ENCODE data around the gene HSF4. TPM values are rescaled to one million over a fixed set of nuclear protein-coding genes. Genes with fewer than 3 reads are reported as not detected.
A peak's percentile ranks its signal among the peaks of the same experiment; 100 is the strongest.

HSF4 gene, protein sequence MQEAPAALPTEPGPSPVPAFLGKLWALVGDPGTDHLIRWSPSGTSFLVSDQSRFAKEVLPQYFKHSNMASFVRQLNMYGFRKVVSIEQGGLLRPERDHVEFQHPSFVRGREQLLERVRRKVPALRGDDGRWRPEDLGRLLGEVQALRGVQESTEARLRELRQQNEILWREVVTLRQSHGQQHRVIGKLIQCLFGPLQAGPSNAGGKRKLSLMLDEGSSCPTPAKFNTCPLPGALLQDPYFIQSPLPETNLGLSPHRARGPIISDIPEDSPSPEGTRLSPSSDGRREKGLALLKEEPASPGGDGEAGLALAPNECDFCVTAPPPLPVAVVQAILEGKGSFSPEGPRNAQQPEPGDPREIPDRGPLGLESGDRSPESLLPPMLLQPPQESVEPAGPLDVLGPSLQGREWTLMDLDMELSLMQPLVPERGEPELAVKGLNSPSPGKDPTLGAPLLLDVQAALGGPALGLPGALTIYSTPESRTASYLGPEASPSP
- total RNA-seq: 1.3 and 1.6 TPM in 2 replicates

DNA sequence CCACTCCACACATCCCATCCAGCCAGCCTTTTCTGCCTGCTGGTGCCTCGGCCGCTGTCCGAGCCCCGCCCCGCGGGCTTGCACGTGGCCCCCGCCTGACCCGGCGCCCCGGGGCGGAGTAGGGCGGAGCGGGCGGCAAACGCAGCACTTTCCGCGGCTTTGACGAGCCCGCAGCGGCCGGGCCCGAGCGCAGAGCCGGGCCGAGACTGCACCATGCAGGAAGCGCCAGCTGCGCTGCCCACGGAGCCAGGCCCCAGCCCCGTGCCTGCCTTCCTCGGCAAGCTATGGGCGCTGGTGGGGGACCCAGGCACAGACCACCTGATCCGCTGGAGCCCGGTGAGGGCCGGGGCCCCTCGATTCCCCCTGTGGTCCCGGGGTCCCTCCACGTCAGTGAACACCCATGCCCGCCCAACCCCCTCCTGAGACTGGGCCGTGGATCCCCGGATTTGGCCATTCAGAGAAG lies at the start of gene HSF4:
Gene HSF4, plus strand, starts transcription at position 147 of the 463 bp plus-strand sequence. Its CDS starts 67 bp downstream, at position 214.

GRCh38 chr16:67150833-67151396 lies 13.6 kb upstream of the HSF4 start, which contains the start of gene B3GNT9:
TSS of gene B3GNT9 (minus strand) at chr16:67150998. CDS start at chr16:67150485, 513 bp downstream.

DNA sequence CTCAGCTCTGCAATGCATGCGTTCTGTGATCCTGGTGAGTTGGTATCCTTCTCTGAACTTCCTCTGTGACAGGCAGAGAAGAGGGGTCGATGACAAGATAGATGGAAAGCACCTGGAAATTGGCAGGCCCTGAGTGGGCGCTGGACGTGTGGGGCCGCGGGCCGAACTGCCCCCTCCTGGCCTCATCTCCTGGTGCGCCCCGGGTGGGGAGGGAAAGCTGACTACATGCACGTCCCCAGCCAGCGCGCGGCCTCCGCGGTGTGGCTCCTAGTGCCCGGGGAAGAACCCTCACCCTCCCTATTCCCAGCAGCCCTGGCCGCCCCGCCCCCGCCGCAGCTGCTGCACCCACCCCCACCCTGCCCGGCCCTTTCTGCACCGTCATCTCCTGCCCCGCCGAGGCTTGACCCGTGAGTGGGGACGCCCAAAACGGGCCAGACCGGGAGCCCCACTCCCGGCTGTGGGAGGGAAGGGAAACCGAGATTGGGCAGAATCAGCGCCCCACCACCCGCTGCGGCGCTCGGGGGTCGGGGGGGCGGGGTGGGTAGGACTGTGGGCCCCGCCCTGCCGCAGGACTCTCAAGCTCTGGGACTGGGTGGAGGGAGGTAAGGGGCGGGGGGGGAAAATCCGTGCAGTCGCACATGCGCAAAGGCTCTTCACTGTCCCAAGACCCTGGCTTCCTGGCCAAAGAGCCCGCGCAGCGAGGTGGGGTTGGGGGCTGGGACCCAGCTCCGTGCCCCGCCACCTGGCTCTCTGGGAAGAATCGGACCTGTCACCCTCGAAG lies 5.8 kb downstream of the HSF4 start, which contains the start of gene NOL3:
Gene NOL3, plus strand, starts transcription at position 371 of the 781 bp plus-strand sequence.

GRCh38 chr16:67183627-67184452 lies 19.3 kb downstream of the HSF4 start, which contains the start of gene MATCAP1:
TSS of gene MATCAP1 (minus strand) at chr16:67183963. CDS start at chr16:67180610, 3,353 bp downstream.

DNA sequence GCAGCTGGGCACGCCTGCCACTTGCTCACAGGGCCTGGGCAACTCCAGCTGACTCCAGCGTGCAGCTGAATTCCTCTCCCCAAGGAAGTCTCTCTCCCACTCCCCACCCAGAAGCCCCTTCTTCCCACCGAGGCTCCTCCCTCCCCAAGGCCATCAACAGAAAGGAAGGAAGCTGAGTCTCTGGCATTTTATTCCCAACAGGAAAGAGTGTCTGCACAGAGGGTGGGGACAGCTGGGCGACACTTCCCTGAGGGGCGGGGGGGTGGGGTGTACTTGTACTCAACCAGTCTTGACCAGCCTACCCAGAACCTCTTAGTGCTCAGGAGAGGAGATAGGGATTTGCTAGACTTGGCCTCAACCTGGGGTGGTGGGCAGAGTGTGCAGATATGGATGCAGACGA lies 25.5 kb downstream of the HSF4 start, which contains the start of gene EXOC3L1:
Gene EXOC3L1, minus strand, starts transcription at position 96 of the 400 bp plus-strand sequence. CDS start 460 bp downstream, outside the sequence.

DNA sequence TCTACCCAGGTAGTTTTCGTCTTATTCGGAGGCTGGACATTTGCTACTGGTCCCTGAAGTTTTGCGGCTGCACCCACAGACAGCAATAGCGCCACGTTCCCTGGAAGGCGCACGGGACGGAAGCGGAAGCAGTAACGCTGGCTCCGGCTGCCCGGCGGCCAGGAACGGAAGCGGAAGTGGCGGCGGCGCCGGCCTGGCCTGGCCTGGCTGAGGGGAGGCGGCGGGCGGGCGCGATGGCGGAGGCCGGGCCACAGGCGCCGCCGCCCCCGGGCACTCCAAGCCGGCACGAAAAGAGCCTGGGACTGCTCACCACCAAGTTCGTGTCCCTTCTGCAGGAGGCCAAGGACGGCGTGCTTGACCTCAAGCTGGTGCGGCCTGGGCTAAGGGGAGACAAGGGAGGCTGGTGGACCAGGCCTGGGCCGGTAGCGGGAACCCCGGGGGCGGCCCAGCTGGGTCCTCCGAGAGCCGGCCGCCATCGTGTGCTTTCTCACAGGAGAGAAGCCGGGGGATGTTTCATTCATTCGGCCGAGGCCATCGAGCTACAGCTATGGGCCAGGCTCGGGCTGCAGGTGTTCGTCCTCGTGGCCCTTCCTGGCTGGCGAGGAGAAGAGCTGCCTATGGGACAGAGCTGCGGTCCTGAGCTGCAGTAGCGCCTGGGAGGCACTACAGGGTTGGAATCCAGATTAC lies 27.6 kb downstream of the HSF4 start, which contains the start of gene E2F4:
Gene E2F4, plus strand, starts transcription at position 161 of the 687 bp plus-strand sequence. Its CDS starts 73 bp downstream, at position 234.

DNA sequence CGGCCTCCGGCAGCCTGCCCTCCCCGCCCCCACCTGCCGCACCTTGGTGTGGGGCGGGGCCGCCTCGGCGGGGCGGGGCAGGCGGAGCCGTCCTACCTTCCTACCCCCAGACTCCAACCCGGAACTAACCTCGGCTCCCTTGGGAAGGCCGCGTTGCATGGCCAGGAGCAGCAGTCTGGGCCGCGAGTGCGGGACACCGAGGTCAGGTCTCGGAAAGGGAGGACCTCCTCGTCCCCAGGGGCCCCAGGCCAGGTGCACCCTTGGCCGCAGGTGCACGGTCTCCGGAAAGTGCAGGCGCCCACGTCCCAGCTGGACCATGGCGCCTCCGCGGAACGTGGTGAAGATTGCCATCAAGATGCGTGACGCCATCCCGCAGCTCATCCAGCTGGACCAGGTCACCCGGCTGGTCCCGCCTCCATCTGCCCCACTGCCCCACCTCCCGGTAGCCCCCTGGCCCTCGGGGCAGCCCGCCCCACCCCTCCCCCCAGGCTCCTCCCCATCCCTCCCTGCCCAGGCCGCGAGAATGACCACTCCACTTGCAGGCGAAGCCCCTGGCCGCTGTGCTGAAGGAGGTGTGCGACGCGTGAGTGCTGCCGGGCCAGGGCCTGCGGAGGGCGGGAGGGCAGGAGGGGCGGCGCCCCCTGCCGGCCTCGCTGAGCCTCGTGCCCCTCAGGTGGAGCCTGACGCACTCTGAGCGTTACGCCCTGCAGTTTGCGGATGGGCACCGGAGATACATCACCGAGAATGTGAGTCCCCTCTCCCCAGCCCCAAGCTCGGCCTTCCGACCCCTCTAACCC lies 34.7 kb downstream of the HSF4 start, which contains the start of gene ELMO3:
Gene ELMO3, plus strand, starts transcription at position 121 of the 797 bp plus-strand sequence. Its CDS starts 196 bp downstream, at position 317.

Small RNA genes within 50 kb of the gene (small RNA-seq; reads per million reads assigned to genes)
- gene MIR328: 3.0 reads per million, percentile 87 among the genes with 10 or more reads in this experiment

Other genes starting within 250 kb of the HSF4 start
- gene CDH16, start 245.9 kb upstream of the HSF4 start, total RNA-seq: not detected in 2 replicates
- under 0.01 and 0.19 TPM in 2 replicates for gene RRAD, start 239.2 kb upstream of the HSF4 start, total RNA-seq
- gene CIAO2B, start 230.3 kb upstream of the HSF4 start, total RNA-seq: 109 and 131 TPM in 2 replicates
- gene CES2, start 229.2 kb upstream of the HSF4 start, total RNA-seq: 28.5 and 30.4 TPM in 2 replicates
- gene CES3, start 203.5 kb upstream of the HSF4 start, total RNA-seq: not detected in 2 replicates
- gene CES4A, start 176.2 kb upstream of the HSF4 start, total RNA-seq: 1.9 and 2.0 TPM in 2 replicates
- 78.1 and 101 TPM in 2 replicates for gene CBFB, start 135.6 kb upstream of the HSF4 start, total RNA-seq
- gene PHAF1, start 54.8 kb upstream of the HSF4 start, total RNA-seq: 14.7 and 15.3 TPM in 2 replicates
- gene B3GNT9, start 13.7 kb upstream of the HSF4 start, total RNA-seq: 2.3 and 2.4 TPM in 2 replicates
- gene TRADD, start 4.8 kb upstream of the HSF4 start, total RNA-seq: 11.9 and 16.0 TPM in 2 replicates
- 7.1 and 9.5 TPM in 2 replicates for gene FBXL8, start 4.8 kb upstream of the HSF4 start, total RNA-seq
- 7.0 and 8.8 TPM in 2 replicates for gene NOL3, start 5.8 kb downstream of the HSF4 start, total RNA-seq
- 14.1 and 18.3 TPM in 2 replicates for gene MATCAP1, start 19.2 kb downstream of the HSF4 start, total RNA-seq
- 4.2 and 4.9 TPM in 2 replicates for gene EXOC3L1, start 25.4 kb downstream of the HSF4 start, total RNA-seq
- 115 and 125 TPM in 2 replicates for gene E2F4, start 27.4 kb downstream of the HSF4 start, total RNA-seq
- 0.76 and 1.3 TPM in 2 replicates for gene ELMO3, start 34.4 kb downstream of the HSF4 start, total RNA-seq
- gene TMEM208, start 62.4 kb downstream of the HSF4 start, total RNA-seq: 16.0 and 24.3 TPM in 2 replicates
- 30.7 and 41.8 TPM in 2 replicates for gene FHOD1, start 82.7 kb downstream of the HSF4 start, total RNA-seq
- gene SLC9A5, start 84.2 kb downstream of the HSF4 start, total RNA-seq: 0.86 and 1.6 TPM in 2 replicates
- gene PLEKHG4, start 114.8 kb downstream of the HSF4 start, total RNA-seq: 16.5 and 23.8 TPM in 2 replicates
- under 0.01 and 0.33 TPM in 2 replicates for gene KCTD19, start 162.0 kb downstream of the HSF4 start, total RNA-seq
- gene LRRC36, start 162.1 kb downstream of the HSF4 start, total RNA-seq: 0.29 TPM in 1 of 2 replicates, not detected in the other
- not detected in 2 replicates for gene TPPP3, start 228.8 kb downstream of the HSF4 start, total RNA-seq

All from vein endothelial cell (primary cell).